Type B pancreatic cell (in vitro differentiated cells): ENCODE measurements around the gene ANKRD28. TPM values are rescaled to one million over a fixed set of nuclear protein-coding genes. Genes with fewer than 3 reads are reported as not detected.
"Not testable (repeated sequence)": the region's sequence is repeated elsewhere in the genome, so short reads cannot be mapped to it uniquely, and the experiment has no call there.

Source experiments
- DNase-seq: peaks from one replicate; pipeline ENCODE4 v3.0.0; 2021; ENCODE audit warnings: mixed read lengths; ENCODE audit not compliant: unreplicated experiment; ENCODE audit errors: extremely low spot score
- H3K27ac Mint-ChIP-seq: 2 replicates; pipeline ENCODE4 v1.8.0; 2021; ENCODE audit warnings: mild to moderate bottlenecking, mixed read lengths
- H3K27me3 Mint-ChIP-seq: 2 replicates; pipeline ENCODE4 v1.8.0; 2021; ENCODE audit warnings: mixed read lengths
- H3K36me3 Mint-ChIP-seq: 2 replicates; pipeline ENCODE4 v1.8.0; 2021; ENCODE audit warnings: mixed read lengths
- H3K4me1 Mint-ChIP-seq: one replicate; pipeline ENCODE4 v1.8.0; 2021; ENCODE audit warnings: mixed read lengths; ENCODE audit not compliant: unreplicated experiment
- H3K4me3 Mint-ChIP-seq: 2 replicates; pipeline ENCODE4 v1.8.0; 2021; ENCODE audit warnings: mild to moderate bottlenecking, mixed read lengths
- H3K9me3 Mint-ChIP-seq: 2 replicates; pipeline ENCODE4 v1.8.0; 2021; ENCODE audit warnings: mixed read lengths
- total RNA-seq: library from RNA; stranded (reverse); gene quantifications from 2 replicates; pipeline ENCODE4 v1.2.1, GENCODE V29; 2021; ENCODE audit warnings: low replicate concordance
- TF ChIP-seq, protein P1 (sequence below): fragments of 200-600 bp; sonication (generic); conservative IDR thresholded peaks from 2 replicates; pipeline ENCODE4 v1.5.0; 2021; ENCODE audit warnings: antibody characterized with exemption, mild to moderate bottlenecking

The ANKRD28 gene
- total RNA-seq, 1 donor from 2014 or later: 44.3 TPM

DNA sequence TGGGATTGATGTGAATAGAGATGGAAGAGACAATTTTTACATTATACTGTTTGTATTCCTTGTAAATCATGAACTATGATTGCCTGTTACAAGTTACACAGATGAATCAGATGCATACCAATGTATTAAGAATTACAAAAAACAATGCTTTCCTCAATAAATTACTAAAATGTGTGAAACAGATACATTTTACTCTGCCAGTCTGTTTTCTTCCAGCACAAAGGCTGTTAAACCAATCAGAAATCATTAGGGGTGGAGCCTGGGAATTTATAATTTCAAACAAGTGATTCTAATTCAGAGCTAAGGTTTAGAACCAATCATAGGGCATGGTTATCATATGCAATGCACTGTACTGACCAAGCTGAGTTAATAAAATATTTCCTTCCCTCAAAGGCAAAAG is 21.8 kb upstream of the ANKRD28 start:
- H3K9me3 Mint-ChIP-seq: no peaks in the 10 kb centered on the region
- H3K36me3 Mint-ChIP-seq: no peaks in the 10 kb centered on the region
- H3K4me1 Mint-ChIP-seq: peaks cover 24% of the 10 kb centered on the region
- TF ChIP-seq, protein P1, sequence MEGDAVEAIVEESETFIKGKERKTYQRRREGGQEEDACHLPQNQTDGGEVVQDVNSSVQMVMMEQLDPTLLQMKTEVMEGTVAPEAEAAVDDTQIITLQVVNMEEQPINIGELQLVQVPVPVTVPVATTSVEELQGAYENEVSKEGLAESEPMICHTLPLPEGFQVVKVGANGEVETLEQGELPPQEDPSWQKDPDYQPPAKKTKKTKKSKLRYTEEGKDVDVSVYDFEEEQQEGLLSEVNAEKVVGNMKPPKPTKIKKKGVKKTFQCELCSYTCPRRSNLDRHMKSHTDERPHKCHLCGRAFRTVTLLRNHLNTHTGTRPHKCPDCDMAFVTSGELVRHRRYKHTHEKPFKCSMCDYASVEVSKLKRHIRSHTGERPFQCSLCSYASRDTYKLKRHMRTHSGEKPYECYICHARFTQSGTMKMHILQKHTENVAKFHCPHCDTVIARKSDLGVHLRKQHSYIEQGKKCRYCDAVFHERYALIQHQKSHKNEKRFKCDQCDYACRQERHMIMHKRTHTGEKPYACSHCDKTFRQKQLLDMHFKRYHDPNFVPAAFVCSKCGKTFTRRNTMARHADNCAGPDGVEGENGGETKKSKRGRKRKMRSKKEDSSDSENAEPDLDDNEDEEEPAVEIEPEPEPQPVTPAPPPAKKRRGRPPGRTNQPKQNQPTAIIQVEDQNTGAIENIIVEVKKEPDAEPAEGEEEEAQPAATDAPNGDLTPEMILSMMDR: no peak
- H3K4me3 Mint-ChIP-seq: no peak overlapping the region
- DNase-seq: no peak
- H3K27ac Mint-ChIP-seq: no peak overlapping the region
- H3K27me3 Mint-ChIP-seq: no peaks in the 10 kb centered on the region

DNA sequence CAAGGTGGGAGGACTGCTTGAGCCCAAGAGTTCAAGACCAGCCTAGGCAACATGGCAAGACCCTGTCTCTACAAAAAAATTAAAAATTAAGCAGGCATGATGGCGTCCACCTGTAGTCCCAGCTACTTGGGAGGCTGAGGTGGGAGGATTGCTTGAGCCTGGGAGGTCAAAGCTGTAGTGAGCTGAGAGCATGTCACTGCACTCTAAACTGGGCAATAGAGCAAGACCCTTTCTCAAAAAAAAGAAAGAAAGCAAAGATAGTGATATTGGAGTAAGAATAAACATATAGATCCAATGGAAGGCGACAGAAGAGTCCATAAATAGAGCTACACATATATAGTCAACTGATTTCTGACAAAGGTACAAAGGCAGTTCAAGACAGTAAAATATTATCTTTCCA is 21.3 kb upstream of the ANKRD28 start:
- no peak for DNase-seq
- Mint-ChIP-seq H3K4me1 (peaks cover 24% of the 10 kb centered on the region), H3K4me3 (no peak overlapping the region), H3K27ac (no peak overlapping the region), H3K36me3 (no peaks in the 10 kb centered on the region), H3K9me3 (no peaks in the 10 kb centered on the region), H3K27me3 (no peaks in the 10 kb centered on the region)
- TF ChIP-seq, protein P1: no peak

DNA sequence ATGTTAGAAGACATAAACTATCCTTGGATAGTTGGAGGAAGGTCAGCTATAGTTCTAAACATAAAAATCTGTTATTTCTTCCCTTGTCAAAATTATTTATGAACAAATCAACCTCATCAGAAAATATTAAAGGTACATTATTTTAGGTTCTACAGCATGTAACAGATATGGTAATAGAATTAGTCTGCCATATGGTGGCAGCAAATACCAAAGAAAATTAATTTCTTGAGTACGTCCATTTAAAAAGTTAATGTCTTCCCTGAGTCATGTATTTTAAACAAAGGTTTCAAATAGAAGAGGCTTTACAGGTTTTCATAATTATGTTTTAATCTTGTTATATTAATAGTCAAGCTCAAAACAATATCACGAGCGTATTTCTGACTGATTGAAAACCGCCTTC is 17.9 kb upstream of the ANKRD28 start:
- Mint-ChIP-seq H3K9me3 (no peaks in the 10 kb centered on the region), H3K27me3 (no peaks in the 10 kb centered on the region), H3K4me3 (no peak overlapping the region), H3K36me3 (no peaks in the 10 kb centered on the region), H3K4me1 (peaks cover 11% of the 10 kb centered on the region), H3K27ac (no peak overlapping the region)
- DNase-seq: no peak
- TF ChIP-seq, protein P1: peak; percentile 64

DNA sequence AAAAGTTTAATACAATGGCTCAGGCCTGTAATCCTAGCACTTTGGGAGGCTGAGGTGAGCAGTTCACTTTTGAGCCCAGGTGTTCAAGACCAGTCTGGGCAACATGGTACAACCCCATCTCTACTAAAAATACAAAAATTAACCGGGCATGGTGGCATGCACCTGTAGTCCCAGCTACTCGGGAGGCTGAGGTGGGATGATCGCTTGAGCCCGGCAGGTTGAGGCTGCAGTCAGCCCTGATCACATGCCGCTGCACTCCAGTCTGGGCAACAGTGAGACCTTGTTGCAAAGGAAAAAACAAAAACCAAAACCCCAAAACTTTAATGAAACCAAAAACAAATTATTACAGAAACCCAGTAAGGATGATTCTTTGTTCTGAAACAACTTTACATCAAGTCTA is 15.3 kb upstream of the ANKRD28 start:
- H3K27me3 Mint-ChIP-seq, H3K27ac Mint-ChIP-seq, DNase-seq, H3K36me3 Mint-ChIP-seq, H3K9me3 Mint-ChIP-seq, H3K4me3 Mint-ChIP-seq: not testable (repeated sequence)
- peaks cover 11% of the 10 kb centered on the region for H3K4me1 Mint-ChIP-seq

DNA sequence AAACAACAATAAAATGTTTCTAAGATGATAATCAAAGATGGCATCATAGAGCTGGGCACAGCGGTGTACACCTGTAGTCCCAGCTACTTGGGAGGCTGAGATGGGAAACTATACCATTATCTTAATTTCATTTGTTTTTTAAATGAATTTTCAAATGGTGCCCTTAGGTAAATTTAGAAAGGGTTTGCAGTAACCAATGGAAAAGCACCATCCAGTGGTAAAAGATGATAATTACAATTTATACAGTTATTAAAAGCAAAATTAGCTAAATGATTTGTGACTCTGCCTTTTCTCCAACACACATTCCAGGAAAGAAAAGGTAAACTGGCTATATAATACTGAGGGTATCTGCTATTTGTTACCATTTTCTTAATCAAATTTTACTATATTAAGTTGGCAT is 14.4 kb upstream of the ANKRD28 start:
- Mint-ChIP-seq H3K27ac (no peak overlapping the region), H3K4me1 (peaks cover 11% of the 10 kb centered on the region), H3K9me3 (no peaks in the 10 kb centered on the region), H3K27me3 (no peaks in the 10 kb centered on the region), H3K36me3 (peaks cover 4% of the 10 kb centered on the region), H3K4me3 (no peak overlapping the region)
- TF ChIP-seq, protein P1: peak; percentile 66
- DNase-seq: no peak

DNA sequence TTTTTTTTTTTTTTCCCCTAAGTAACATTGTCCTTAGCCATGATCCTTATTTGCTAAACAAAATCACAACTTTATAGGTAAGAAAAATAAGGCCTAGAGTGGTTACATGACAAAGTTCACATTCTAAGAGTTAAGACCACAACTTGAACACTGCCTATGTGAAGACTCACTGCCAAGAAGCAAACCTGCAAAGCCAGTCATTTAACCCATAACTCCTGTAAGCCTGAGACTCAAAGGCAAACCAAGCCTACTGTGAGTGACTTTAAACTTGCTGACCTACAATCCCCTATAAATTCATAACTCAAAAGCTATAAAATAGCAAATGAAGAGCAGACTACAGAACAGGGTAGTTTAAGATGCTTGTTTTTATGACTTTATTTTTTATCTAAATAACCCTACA is 12.9 kb upstream of the ANKRD28 start:
- Mint-ChIP-seq H3K27me3 (no peaks in the 10 kb centered on the region), H3K36me3 (peaks cover 4% of the 10 kb centered on the region), H3K4me1 (peaks cover 4% of the 10 kb centered on the region), H3K4me3 (no peak overlapping the region), H3K9me3 (no peaks in the 10 kb centered on the region), H3K27ac (peak overlapping the region; percentile 19)
- TF ChIP-seq, protein P1: no peak
- DNase-seq: no peak
